ENCODE results near the gene ZFAND3.

DNA sequence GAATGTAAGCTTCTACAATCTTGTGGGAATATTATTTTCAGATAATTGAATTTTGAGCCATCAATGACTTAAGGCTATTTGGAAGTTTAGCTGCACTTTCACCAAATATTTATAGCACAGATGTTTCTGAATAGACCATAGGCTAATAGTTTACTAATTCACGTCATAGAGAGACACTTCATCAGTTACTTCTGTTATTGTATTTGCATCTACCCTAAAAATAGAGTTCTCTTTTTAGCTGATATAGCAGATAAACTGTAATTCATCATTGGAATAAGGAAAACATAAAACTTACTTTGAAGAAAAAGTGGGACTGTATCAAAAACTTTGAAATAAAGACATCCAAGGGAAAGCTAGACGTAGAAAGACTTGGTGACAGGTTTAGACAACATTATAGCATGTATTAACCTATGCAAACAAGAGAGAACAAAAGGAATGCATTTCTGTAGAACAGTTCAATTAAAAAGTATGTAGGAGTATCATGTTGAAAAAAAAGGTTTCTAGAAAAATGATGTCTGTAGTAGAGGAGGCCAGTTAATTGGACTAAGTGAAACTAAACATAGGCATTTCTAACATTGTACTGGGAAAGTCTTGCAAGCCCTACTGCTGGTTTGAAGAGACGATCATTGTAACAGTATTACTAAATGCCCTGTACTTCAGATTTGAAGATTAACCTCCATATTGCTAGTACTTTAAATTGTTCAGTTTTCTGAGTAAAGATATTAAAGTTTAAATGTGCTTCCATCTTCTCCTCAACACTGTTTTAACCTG is 123.3 kb downstream of the ZFAND3 start:
- TF ChIP-seq, protein P1, sequence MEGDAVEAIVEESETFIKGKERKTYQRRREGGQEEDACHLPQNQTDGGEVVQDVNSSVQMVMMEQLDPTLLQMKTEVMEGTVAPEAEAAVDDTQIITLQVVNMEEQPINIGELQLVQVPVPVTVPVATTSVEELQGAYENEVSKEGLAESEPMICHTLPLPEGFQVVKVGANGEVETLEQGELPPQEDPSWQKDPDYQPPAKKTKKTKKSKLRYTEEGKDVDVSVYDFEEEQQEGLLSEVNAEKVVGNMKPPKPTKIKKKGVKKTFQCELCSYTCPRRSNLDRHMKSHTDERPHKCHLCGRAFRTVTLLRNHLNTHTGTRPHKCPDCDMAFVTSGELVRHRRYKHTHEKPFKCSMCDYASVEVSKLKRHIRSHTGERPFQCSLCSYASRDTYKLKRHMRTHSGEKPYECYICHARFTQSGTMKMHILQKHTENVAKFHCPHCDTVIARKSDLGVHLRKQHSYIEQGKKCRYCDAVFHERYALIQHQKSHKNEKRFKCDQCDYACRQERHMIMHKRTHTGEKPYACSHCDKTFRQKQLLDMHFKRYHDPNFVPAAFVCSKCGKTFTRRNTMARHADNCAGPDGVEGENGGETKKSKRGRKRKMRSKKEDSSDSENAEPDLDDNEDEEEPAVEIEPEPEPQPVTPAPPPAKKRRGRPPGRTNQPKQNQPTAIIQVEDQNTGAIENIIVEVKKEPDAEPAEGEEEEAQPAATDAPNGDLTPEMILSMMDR (IDR thresholded peaks at IDR 0.05; ENCODE audit: borderline replicate concordance, extremely low read depth, low read length, poor library complexity, severe bottlenecking) = no peak
- TF ChIP-seq EZH2 (IDR thresholded peaks at IDR 0.05; ENCODE audit: borderline replicate concordance, low read depth, low read length, severe bottlenecking) = no peak
